Measurements from ENCODE around the gene CRBN. TPM values are rescaled to one million over a fixed set of nuclear protein-coding genes. Genes with fewer than 3 reads are reported as not detected.

CRBN gene
- total and polyA plus RNA-seq, 9 of the 15 experiments (the other 6 are each of a cell fraction or from before 2014, with no cell fraction given), result 40.8 to 331 (median 57.4) TPM

DNA sequence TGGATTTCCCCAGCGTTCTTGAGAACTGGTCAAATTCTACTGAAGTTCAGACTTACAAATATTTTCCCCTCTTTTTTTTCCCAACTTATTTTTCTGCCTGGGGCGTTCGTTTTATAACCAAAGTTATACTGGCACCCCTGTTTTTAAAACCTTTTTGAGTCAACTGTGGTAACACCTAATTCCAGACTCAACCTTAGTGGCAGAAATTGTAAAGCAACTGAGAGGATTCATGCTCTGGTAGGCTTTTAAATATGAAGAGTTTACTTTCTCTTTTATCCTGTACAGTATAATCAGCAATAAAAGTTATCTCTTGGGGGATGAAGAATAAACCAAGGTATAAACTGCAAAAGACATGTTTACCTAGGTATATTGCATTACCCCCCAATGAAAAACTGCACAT lies 71.6 kb downstream of the CRBN start:
- POLR2A ChIA-PET, result no interaction called here
- no peak for ATAC-seq
- Histone ChIP-seq H4K20me1 (replicated peaks; ENCODE audit: control insufficient read depth, insufficient read depth, low read length) (no peaks in the 10 kb centered on the region), H3K27ac (ENCODE audit: extremely low read depth, low read depth, low read length) (no peak overlapping the region), H2AFZ (ENCODE audit: low read depth, low read length) (no peak overlapping the region), H3K27me3 (ENCODE audit: control insufficient read depth in 2 of 2, insufficient read depth in 2 of 2, low read length in 2 of 2) (peaks cover 5 to 6% of the 10 kb centered on the region in 2 experiments; a peak in 3 of 5 replicates), H3K9me1 (ENCODE audit: control insufficient read depth, insufficient read depth, low read length) (no peaks in the 10 kb centered on the region), H3K79me2 (ENCODE audit: control insufficient read depth, insufficient read depth, low read length) (no peaks in the 10 kb centered on the region), H3K9ac (ENCODE audit: insufficient read depth in 1 of 2, low read depth in 2 of 2, low read length in 2 of 2) (no peak overlapping the region), H3K9me3 (replicated peaks; ENCODE audit: control insufficient read depth, insufficient read depth, low read depth, low read length) (no peaks in the 10 kb centered on the region), H3K4me1 (replicated peaks in 1 of 2; ENCODE audit: control insufficient read depth in 2 of 2, insufficient read depth in 2 of 2, low read length in 2 of 2) (peaks cover 0 to 7% of the 10 kb centered on the region in 2 experiments; a peak in 2 of 5 replicates), H3K4me3 (no peak overlapping the region), H3K36me3 (ENCODE audit: control insufficient read depth, insufficient read depth, low read length) (no peaks in the 10 kb centered on the region), H3K4me2 (ENCODE audit: insufficient read depth, low read length) (no peak overlapping the region)
- TF ChIP-seq PHF20 (IDR thresholded peaks at IDR 0.05; ENCODE audit: partially characterized antibody) (no peak), BDP1 (IDR thresholded peaks at IDR 0.05; ENCODE audit: insufficient read depth, insufficient read length) (no peak), ZNF583 (CRISPR knock-in tag; IDR thresholded peaks at IDR 0.05) (no peak), ZKSCAN3 (CRISPR knock-in tag; IDR thresholded peaks at IDR 0.05) (no peak), SREBF1 (IDR thresholded peaks at IDR 0.05; ENCODE audit: borderline replicate concordance, low read depth, low read length) (no peak), PTRF (tag; IDR thresholded peaks at IDR 0.05) (no peak), HDAC2 (IDR thresholded peaks at IDR 0.05) (no peak)
- TF ChIP-seq, protein P1, sequence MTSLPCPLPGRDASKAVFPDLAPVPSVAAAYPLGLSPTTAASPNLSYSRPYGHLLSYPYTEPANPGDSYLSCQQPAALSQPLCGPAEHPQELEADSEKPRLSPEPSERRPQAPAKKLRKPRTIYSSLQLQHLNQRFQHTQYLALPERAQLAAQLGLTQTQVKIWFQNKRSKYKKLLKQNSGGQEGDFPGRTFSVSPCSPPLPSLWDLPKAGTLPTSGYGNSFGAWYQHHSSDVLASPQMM (CRISPR knock-in tag; IDR thresholded peaks at IDR 0.05), result no peak
- TF ChIP-seq, protein P2, sequence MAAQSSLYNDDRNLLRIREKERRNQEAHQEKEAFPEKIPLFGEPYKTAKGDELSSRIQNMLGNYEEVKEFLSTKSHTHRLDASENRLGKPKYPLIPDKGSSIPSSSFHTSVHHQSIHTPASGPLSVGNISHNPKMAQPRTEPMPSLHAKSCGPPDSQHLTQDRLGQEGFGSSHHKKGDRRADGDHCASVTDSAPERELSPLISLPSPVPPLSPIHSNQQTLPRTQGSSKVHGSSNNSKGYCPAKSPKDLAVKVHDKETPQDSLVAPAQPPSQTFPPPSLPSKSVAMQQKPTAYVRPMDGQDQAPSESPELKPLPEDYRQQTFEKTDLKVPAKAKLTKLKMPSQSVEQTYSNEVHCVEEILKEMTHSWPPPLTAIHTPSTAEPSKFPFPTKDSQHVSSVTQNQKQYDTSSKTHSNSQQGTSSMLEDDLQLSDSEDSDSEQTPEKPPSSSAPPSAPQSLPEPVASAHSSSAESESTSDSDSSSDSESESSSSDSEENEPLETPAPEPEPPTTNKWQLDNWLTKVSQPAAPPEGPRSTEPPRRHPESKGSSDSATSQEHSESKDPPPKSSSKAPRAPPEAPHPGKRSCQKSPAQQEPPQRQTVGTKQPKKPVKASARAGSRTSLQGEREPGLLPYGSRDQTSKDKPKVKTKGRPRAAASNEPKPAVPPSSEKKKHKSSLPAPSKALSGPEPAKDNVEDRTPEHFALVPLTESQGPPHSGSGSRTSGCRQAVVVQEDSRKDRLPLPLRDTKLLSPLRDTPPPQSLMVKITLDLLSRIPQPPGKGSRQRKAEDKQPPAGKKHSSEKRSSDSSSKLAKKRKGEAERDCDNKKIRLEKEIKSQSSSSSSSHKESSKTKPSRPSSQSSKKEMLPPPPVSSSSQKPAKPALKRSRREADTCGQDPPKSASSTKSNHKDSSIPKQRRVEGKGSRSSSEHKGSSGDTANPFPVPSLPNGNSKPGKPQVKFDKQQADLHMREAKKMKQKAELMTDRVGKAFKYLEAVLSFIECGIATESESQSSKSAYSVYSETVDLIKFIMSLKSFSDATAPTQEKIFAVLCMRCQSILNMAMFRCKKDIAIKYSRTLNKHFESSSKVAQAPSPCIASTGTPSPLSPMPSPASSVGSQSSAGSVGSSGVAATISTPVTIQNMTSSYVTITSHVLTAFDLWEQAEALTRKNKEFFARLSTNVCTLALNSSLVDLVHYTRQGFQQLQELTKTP (IDR thresholded peaks at IDR 0.05; ENCODE audit: low read depth in 1 of 2, partially characterized antibody in 2 of 2), result no peak
- whole genome bisulfite sequencing (ENCODE audit: insufficient coverage, low coverage, missing lambda C conversion rate), result 4% methylated on average over 3 of the region's 3 CpGs
- no TSS peak for BruUV-seq (replicated peaks)
- intact Hi-C loops (cut with micrococcal nuclease) (no loop called here), in situ Hi-C loops (cut with MboI) (no loop called here)
- no peak for FAIRE-seq
- CTCF ChIA-PET (ENCODE audit: low intra/inter-chr PET ratio), result no interaction called here
- no peak for DNase-seq (ENCODE audit: extremely low read depth in 1 of 4, low spot score in 3 of 4)

All from K562 (cell line).